Stimulated activated CD8-positive, alpha-beta memory T cell treated with anti-CD3 and anti-CD28 coated beads, Interleukin-7, amount 100 ng/mL, for 4 hours (primary cell): ENCODE results near the gene BCAS4.
A peak's percentile ranks its signal among the peaks of the same experiment; 100 is the strongest.
"Not testable (repeated sequence)": the region's sequence is repeated elsewhere in the genome, so short reads cannot be mapped to it uniquely, and the experiment has no call there.

Source experiments
- DNase-seq, 2 donors: peaks; one replicate each; pipeline ENCODE4 v3.0.0-alpha.2; 2020; ENCODE audit warnings: low read depth in 2 of 2

The BCAS4 gene

DNA sequence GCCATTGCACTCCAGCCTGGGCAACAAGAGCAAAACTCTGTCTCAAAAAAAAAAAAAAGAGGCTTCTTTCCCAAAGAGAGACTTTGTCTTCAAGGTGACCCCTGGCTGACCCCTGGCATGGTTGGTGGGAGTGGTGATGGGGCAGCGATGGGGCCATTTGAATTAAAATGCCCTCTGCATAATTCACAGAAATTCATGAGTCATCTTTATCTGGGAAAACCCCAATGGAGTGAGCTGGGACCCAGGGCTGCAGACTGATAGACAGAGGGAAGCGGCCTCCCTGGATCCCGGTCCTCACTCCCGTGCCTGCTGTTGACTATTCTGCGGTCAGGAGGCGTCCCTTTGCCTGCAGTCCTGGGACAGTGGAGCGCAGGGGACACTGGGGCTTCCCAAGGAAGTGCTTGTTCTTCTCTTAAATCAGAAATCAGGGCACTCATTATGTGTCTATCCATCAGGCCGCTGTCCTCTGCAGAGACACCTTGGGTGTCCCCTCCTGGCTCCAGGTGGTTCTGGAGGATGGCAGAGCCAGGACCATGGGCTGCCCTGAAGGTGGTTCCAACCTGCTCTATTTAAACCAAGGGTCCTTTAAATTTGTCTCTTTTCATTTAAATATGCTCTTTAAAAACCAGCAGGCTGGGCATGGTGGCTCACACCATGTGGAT, 23.3 kb upstream of the BCAS4 start:
- not testable (repeated sequence) for DNase-seq

DNA sequence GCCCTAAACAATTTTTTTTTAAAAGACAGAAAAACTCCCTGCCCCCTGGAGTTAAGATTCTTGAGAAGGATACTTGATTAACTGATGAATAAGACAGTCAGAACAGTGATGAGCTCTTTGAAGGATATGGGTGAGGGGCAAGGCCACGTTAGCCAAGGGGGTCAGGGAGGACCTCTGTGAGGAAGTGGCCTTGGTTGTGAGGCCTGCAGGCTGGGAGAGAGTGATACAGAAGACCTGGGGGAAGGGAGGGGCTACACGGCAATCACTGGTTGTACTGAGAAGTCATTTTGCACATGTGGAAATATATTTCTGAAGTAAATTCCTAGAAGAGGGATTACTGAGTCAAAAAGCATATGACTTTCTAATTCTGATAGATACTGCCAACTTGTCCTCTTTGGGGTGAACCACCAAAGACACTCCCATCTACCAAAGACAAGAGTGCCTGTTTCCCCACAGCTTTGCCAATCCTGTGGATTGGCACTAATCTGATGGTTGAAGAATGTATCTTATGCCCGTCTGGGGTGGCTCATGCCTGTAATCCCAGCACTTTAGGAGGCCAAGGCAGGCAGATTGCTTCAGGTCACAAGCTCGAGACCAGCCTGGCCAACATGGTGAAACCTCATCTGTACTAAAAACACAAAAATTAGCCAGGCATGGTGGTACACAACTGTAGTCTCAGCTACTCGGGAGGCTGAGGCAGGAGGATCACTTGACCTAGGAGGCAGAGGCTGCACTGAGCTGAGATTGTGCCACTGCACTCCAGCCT, 22.3 kb upstream of the BCAS4 start:
- DNase-seq, result no peak

DNA sequence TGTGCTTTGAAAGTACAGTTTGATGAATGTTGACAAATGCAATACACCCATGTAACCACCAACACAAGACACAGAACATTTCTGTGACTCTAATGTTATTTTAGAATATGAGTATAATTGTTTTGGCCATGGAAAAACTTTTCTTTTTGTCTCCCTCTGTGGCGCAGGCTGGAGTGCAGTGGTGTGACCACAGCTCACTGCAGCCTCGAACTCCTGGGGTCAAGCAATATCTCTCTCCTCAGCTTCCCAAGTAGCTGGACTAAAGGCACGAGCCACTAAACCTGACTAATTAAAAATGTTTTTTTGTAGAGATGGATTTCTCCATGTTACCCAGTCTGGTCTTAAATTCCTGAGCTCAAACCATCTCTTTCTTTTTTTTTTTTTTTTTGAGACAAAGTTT, 20.3 kb upstream of the BCAS4 start:
- no peak for DNase-seq

GRCh38 chr20:50776122-50776817, 18.6 kb upstream of the BCAS4 start:
- DNase-seq, result no peak

DNA sequence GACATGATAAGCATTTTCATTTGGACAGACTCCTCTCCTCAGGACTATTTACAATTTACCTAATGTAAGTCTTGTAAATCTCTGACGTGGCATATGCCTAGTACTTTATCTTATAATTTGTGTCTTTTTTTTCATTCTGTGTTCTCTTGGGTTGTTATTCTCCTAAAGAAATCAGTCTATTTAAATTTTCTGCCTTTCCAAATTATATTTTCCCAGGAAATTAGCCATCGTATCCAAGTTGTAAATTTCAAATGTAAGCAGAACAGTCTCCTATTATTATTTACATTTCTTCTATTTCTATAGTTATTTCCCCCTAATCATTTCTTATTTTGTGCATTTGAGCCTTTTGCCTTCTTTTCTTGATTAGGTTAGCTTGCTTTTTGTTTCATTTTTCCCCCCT, 17.5 kb upstream of the BCAS4 start:
- no peak for DNase-seq

GRCh38 chr20:50778994-50779393, 15.9 kb upstream of the BCAS4 start:
- DNase-seq, result not testable (repeated sequence)

DNA sequence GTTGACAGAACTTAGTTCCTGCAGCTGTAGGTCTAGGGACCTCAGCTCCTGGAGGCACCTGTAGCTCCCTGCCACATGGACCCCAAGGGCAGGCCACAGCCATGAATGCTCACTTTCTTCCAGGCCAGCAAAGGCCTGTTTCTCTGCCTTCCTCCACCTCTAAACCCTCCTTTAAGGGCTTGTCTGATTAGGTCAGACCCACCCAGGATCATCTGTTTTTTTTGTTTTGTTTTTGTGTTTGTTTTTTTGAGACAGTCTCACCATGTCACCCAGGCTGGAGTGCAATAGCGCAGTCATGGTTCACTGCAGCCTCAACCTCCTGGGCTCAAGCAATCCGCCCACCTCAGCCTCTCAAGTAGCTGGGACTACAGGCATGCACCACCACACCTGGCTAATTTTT, 11.5 kb upstream of the BCAS4 start:
- no peak for DNase-seq

DNA sequence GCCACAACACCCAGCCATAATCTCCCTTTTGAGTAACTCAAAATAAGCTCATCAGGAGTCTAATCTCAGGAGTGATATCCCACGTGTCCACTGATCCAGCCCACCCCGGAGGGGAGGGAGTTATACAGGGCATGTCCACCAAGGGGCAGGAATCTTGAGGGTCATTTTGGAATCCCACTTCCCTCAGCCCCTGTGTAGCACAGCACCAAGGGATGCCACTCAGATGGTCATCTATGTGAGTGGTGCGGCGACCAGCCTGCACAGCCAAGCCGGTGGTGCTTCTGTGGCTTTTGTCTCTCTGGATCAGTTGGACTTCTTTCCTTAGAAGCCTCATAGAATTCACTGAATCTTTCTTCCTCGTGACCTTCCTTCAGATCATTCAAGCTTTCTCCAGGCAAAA, 11.0 kb upstream of the BCAS4 start:
- no peak for DNase-seq

DNA sequence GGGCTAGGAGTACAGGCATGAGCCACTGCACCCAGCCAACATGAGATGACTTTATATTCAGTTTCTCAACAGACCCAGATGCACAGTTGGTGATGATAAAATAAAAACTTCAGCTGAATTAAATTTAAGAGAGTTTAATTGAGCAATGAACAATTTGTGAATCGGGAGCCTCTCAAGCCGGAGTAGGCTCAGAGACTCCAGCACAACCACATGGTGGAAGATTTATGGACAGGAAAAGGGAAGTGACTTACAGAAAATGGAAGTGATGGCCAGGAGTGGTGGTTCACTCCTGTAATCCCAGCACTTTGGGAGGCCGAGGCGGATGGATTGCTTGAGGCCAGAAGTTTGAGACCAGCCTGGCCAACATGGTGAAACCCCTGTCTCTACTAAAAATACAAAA, 10.4 kb upstream of the BCAS4 start:
- no peak for DNase-seq

DNA sequence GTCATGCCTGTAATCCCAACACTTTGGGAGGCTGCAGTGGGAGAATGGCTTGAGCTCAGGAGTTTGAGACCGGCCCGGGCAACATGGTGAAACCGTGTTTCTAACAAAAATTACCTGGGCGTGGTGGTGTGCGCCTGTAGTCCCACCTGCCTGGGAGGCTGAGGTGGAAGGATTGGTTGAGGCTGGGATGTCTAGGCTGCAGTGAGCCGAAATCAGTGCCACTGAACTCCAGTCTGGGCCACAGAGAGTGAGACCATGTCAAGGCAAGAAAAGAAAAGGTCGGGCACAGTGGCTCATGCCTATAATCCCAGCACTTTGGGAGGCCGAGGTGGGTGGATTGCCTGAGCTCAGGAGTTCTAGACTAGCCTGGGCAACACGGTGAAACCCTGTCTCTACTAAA, 8.2 kb upstream of the BCAS4 start:
- DNase-seq, result no peak

GRCh38 chr20:50787181-50787580, 7.7 kb upstream of the BCAS4 start:
- DNase-seq, result no peak

DNA sequence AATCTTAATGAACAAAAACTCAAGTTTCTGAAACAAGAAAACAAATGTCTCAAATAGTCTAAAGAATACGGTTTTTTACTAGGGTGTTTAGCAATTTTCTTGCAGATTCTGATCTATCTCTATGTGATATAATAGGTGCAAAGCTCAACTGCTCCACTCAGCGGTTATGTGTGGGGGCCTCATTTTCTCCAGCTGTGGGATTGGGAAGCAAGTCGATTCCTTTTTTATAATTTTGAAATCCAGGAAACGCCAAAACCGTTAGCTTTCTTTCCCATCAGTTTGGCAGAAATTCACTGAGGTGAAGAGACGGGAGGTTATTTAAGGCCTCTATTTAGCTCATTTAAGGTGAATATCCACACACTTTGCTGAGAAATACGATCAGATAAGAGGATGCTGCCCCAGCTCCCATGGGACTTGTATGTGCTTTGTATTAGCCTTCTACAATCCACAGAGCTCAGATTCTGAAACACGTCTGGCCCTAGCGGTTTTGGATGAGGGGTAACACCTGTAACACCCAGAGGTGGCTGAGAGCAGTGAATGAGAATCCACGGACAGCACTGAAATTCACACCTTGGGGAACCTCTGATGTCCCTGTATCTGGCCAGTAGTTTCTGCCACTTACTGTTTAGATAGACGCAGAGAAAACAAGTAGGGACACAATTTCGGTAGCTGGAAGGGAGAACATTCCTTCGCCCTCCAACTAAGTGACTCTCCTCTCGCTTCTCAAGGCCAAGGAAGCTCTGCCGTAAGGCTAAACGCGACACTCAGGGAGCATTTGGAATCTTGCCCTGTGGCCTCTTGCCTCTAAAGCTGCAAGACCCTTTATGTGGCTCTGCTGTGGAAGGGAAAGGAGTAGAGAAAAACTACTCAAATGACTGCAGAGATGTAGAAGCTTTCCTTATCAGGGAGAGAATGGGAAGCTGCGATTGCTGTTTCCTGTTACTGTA, 6.5 kb upstream of the BCAS4 start:
- no peak for DNase-seq

- DNase-seq, result no peak
Measured at GRCh38 chr20:50789968-50790650, 4.8 kb upstream of the BCAS4 start.

- DNase-seq, result peak; percentile 60 to 68
Measured at GRCh38 chr20:50790651-50791277, 4.1 kb upstream of the BCAS4 start.

GRCh38 chr20:50792708-50793574, 1.9 kb upstream of the BCAS4 start:
- DNase-seq, result no peak

DNA sequence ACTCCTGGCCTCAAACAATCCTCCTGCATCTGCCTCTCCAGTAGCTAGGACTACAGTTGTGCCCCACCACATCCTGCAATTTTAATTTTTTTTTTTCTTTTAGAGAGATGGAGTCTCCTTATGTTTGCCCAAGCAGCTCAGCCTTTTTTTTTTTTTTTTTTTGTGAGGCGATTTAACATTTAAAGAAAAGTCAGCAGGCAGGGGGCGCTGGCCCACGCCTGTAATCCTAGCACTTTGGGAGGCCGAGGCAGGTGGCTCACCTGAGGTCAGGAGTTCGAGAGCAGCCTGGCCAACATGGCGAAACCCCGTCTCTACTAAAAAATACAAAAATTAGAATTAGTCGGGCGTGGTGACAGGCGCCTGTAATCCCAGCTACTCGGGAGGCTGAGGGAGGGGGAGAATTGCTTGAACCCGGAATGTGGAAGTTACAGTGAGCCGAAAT, 1.3 kb upstream of the BCAS4 start:
- DNase-seq, result peak in 1 of 2 donors; percentile 23

DNA sequence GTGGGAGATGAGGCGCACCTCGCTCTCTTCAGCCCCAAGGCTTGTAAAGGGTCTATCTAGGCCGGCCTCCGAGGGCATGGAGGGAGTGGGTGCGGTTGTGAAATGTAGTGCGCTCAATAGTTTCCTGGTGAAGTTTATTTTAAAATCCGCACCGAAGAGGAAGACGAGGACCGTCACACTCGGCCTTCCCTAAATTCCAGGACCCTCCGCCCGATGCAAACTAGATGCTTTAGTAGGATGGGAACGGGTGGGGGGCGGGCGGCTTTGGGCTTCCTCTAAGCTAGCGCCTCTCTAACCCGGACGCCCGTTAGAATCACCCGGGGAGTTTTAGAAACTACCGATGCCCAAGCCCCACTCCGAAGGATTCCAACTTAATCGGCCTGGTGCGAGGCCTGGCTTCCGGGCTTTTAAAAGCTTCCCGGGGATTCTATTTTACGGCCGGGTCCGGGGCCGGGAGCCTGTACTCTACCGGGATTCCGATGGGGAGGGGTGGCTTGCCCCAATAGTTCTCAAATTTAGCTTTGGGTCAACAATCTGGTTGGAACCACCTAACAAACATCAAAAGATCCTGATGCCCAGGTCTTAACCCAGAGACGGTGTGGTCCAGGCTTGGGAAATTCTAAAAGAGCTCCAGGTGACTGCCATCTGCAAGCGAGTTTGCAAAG, 548 bp upstream of the BCAS4 start:
- DNase-seq, result no peak

GRCh38 chr20:50797142-50797541, 2.3 kb downstream of the BCAS4 start:
- DNase-seq, result no peak

GRCh38 chr20:50798650-50799049, 3.8 kb downstream of the BCAS4 start:
- DNase-seq, result no peak
